Left ventricle myocardium inferior (tissue), 1 donor: ENCODE measurements around the gene ATXN10. TPM values are rescaled to one million over a fixed set of nuclear protein-coding genes. Genes with fewer than 3 reads are reported as not detected.

ENCODE experiments used
- DNase-seq: peaks from one replicate; pipeline ENCODE4 v3.0.0-alpha.2; 2020
- H3K27ac ChIP-seq: fragments of 200-600 bp; replicated peaks from 2 replicates; pipeline ENCODE4 v1.8.0; 2021
- H3K27me3 ChIP-seq: fragments of 200-600 bp; 2 replicates; pipeline ENCODE4 v1.8.0; 2021; ENCODE audit warnings: low read depth
- H3K36me3 ChIP-seq: fragments of 200-600 bp; 2 replicates; pipeline ENCODE4 v1.8.0; 2021
- H3K4me1 ChIP-seq: fragments of 200-600 bp; 2 replicates; pipeline ENCODE4 v1.8.0; 2021
- H3K4me3 ChIP-seq: fragments of 200-600 bp; 2 replicates; pipeline ENCODE4 v1.8.0; 2021; ENCODE audit warnings: mild to moderate bottlenecking, moderate library complexity
- H3K9me3 ChIP-seq: fragments of 200-600 bp; replicated peaks from 2 replicates; pipeline ENCODE4 v1.8.0; 2021
- intact Hi-C: fragments of 100-400 bp; cut with micrococcal nuclease; formaldehyde crosslinking; loops from one replicate; pipeline ENCODE4 v1.11.0; 2022
- total RNA-seq: library from RNA; stranded (reverse); fragmentation: NEBNext Ultra II Directional; extraction: Animal tissue kit (Norgen Biotek cat#: 25700); gene quantifications from one replicate; pipeline ENCODE4 v1.2.1, GENCODE V29; 2021
- TF ChIP-seq, protein P1 (sequence below): fragments of 200-600 bp; IDR thresholded peaks from 2 replicates; pipeline ENCODE4 v1.8.0; 2021; ENCODE audit warnings: antibody characterized with exemption, mild to moderate bottlenecking, borderline replicate concordance
- donor health status: DM: no; HTN: yes; CAD: no; lungs with severe emphysema.

ATXN10 gene
- total RNA-seq, 1 donor from 2014 or later = 148 TPM

DNA sequence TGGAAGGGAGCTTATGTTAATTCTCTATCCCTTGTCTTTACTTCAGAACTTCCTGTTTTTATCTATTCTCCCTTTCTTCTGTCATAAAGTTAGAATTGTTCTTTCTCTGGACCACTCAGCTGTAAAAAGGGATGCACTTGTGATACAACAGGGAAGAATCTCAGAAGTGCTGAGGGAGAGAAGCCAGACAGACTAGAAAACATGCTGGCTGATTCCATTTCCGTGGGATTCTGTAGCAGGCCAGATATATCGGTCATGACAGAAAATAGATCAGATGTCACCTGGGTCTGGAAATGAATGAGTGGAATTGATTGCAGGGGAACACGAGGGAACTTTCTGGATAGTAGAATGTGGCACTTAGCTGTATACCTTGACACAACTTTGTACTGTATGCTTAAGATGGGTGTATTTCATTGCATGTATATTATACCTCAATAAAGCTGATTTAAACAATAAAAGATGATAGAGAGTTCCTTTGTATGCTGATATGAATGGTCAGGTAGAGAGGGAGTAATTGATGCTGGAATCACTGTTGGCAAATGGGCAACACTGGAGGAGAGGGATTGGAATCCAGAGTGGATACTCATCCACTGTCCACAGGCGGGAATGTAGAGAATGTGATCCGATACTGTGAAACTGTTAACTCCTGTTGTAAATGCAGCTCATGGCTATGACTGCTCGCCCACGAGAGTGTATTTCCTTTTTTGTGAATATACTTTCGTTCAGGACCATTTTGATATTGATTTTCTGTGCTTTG lies 59.6 kb downstream of the ATXN10 start:
- Histone ChIP-seq H3K27ac (no peak overlapping the region), H3K4me3 (no peak overlapping the region), H3K36me3 (peaks cover 38% of the 10 kb centered on the region), H3K4me1 (peaks cover 14% of the 10 kb centered on the region), H3K27me3 (no peaks in the 10 kb centered on the region), H3K9me3 (no peaks in the 10 kb centered on the region)
- intact Hi-C loops = no loop called here
- TF ChIP-seq, protein P1, sequence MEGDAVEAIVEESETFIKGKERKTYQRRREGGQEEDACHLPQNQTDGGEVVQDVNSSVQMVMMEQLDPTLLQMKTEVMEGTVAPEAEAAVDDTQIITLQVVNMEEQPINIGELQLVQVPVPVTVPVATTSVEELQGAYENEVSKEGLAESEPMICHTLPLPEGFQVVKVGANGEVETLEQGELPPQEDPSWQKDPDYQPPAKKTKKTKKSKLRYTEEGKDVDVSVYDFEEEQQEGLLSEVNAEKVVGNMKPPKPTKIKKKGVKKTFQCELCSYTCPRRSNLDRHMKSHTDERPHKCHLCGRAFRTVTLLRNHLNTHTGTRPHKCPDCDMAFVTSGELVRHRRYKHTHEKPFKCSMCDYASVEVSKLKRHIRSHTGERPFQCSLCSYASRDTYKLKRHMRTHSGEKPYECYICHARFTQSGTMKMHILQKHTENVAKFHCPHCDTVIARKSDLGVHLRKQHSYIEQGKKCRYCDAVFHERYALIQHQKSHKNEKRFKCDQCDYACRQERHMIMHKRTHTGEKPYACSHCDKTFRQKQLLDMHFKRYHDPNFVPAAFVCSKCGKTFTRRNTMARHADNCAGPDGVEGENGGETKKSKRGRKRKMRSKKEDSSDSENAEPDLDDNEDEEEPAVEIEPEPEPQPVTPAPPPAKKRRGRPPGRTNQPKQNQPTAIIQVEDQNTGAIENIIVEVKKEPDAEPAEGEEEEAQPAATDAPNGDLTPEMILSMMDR = no peak
- no peak for DNase-seq

DNA sequence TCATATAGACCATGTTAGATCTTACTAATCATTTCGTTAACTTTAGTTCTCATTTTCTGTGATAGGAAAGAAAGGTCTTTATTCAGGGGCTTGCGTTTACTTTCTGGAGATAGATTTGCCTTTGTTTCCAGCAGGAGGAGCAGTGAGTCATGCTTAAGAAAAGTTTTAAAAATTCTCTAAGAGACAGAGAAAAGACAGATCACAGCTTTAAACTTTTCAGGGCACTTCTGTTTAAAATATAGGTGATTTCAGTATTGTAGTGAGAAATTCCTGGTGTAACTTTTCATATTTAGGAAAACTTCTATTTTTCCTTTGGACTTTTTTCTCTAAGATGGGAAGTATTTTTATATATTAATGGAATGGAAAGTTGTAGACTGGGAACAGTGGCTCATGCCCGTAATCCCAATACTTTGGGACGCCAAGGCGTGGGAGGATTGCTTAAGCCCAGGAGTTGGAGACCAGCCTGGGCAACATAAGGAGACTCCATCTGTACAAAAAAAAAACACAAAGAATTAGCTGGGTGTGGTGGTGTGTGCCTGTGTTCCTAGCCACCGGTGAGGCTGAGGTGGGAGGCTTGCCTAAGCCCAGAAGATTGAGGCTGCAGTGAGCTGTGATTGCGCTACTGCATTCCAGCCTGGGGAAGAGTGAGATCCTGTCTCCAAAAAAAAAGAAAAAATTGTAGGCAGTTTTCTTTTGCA lies 60.3 kb downstream of the ATXN10 start:
- Histone ChIP-seq H3K27me3 (no peaks in the 10 kb centered on the region), H3K4me3 (no peak overlapping the region), H3K4me1 (peaks cover 14% of the 10 kb centered on the region), H3K36me3 (peaks cover 42% of the 10 kb centered on the region), H3K27ac (no peak overlapping the region), H3K9me3 (no peaks in the 10 kb centered on the region)
- no peak for DNase-seq
- TF ChIP-seq, protein P1 = peak; percentile 26
- intact Hi-C loops = no loop called here

- Histone ChIP-seq H3K27me3 (no peaks in the 10 kb centered on the region), H3K4me1 (peaks cover 14% of the 10 kb centered on the region), H3K9me3 (no peaks in the 10 kb centered on the region), H3K36me3 (peaks cover 53% of the 10 kb centered on the region), H3K27ac (no peak overlapping the region), H3K4me3 (no peak overlapping the region)
- intact Hi-C loops = no loop called here
- no peak for DNase-seq
- TF ChIP-seq, protein P1 = no peak
Measured at GRCh38 chr22:45735273-45735672, 63.6 kb downstream of the ATXN10 start.

GRCh38 chr22:45738206-45738605 lies 66.6 kb downstream of the ATXN10 start:
- H3K36me3 ChIP-seq = peaks cover 73% of the 10 kb centered on the region
- H3K4me1 ChIP-seq = peaks cover 7% of the 10 kb centered on the region
- H3K9me3 ChIP-seq = no peaks in the 10 kb centered on the region
- no peak for DNase-seq
- intact Hi-C loops = no loop called here
- no peak overlapping the region for H3K4me3 ChIP-seq
- H3K27ac ChIP-seq = no peak overlapping the region
- H3K27me3 ChIP-seq = no peaks in the 10 kb centered on the region
- TF ChIP-seq, protein P1 = no peak

DNA sequence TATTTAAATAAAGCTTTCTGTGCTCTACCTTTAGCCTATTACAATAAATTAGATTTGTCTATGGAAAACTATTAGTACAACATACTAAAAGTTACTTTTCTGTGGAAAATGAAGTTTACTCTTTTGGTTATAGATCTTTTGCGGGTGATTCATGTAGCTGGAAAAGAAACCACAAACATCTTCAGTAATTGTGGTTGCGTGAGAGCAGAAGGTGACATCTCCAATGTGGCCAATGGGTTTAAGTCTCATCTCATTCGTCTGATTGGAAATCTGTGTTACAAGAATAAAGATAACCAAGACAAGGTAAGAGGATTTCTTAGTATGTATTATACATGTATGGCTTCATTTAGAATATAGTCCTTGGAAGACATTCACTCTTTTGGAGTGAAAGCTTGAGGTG lies 68.6 kb downstream of the ATXN10 start:
- Histone ChIP-seq H3K27me3 (no peaks in the 10 kb centered on the region), H3K27ac (no peak overlapping the region), H3K36me3 (peaks cover 69% of the 10 kb centered on the region), H3K9me3 (no peaks in the 10 kb centered on the region), H3K4me3 (no peak overlapping the region), H3K4me1 (peaks cover 22% of the 10 kb centered on the region)
- DNase-seq = no peak
- intact Hi-C loops = no loop called here
- TF ChIP-seq, protein P1 = no peak
